Astrocyte of the spinal cord (primary cell): ENCODE data around the gene CELF6.

Source experiments
- DNase-seq: peaks from one replicate; pipeline ENCODE4 v3.0.0; 2011; ENCODE audit warnings: low read depth, low spot score
- H3K4me3 ChIP-seq: 2 replicates; pipeline ENCODE4 v1.5.1; 2011; ENCODE audit warnings: low read depth, mild to moderate bottlenecking, low read length, moderate library complexity
- CTCF ChIP-seq: IDR thresholded peaks from 2 replicates; pipeline ENCODE4 v1.5.1; 2012; ENCODE audit warnings: low read depth, mild to moderate bottlenecking, low read length, inconsistent platforms
- in situ Hi-C: cut with HindIII; loops from 2 replicates; pipeline ENCODE4 v1.10.0; 2017; ENCODE audit warnings: low sequenced_read_pairs

The CELF6 gene

GRCh38 chr15:72358121-72358520, 38.2 kb upstream of the CELF6 start:
- DNase-seq: no peak
- no peak for TF ChIP-seq CTCF
- H3K4me3 ChIP-seq: no peak overlapping the region
- in situ Hi-C loops: no loop called here

- H3K4me3 ChIP-seq: no peak overlapping the region
- in situ Hi-C loops: no loop called here
- TF ChIP-seq CTCF: no peak
- no peak for DNase-seq
Observed at GRCh38 chr15:72354496-72354895, 34.5 kb upstream of the CELF6 start.

- H3K4me3 ChIP-seq: no peak overlapping the region
- TF ChIP-seq CTCF: no peak
- DNase-seq: peak; percentile 5
- in situ Hi-C loops: no loop called here
Observed at GRCh38 chr15:72353266-72353665, 33.3 kb upstream of the CELF6 start.

- H3K4me3 ChIP-seq: no peak overlapping the region
- no peak for DNase-seq
- in situ Hi-C loops: no loop called here
- no peak for TF ChIP-seq CTCF
Observed at GRCh38 chr15:72345806-72346205, 25.8 kb upstream of the CELF6 start.

GRCh38 chr15:72345280-72345679, 25.3 kb upstream of the CELF6 start:
- no peak for DNase-seq
- TF ChIP-seq CTCF: no peak
- no peak overlapping the region for H3K4me3 ChIP-seq
- in situ Hi-C loops: no loop called here

GRCh38 chr15:72344602-72345001, 24.6 kb upstream of the CELF6 start:
- TF ChIP-seq CTCF: no peak
- in situ Hi-C loops: no loop called here
- DNase-seq: no peak
- no peak overlapping the region for H3K4me3 ChIP-seq

GRCh38 chr15:72342385-72342784, 22.4 kb upstream of the CELF6 start:
- no peak for DNase-seq
- in situ Hi-C loops: no loop called here
- TF ChIP-seq CTCF: peak; percentile 42
- H3K4me3 ChIP-seq: no peak overlapping the region
